Subcutaneous preadipocyte (primary cell): ENCODE data around the gene KLHL41. TPM values are rescaled to one million over a fixed set of nuclear protein-coding genes. Genes with fewer than 3 reads are reported as not detected.

Experiments
- total RNA-seq: library from RNA; depleted of rRNA; stranded (reverse); fragments of >200 nt; gene quantifications from 2 replicates; pipeline ENCODE4 v1.2.3, GENCODE V29; 2012

Gene KLHL41
- total RNA-seq: 0.20 and 0.37 TPM in 2 replicates

DNA sequence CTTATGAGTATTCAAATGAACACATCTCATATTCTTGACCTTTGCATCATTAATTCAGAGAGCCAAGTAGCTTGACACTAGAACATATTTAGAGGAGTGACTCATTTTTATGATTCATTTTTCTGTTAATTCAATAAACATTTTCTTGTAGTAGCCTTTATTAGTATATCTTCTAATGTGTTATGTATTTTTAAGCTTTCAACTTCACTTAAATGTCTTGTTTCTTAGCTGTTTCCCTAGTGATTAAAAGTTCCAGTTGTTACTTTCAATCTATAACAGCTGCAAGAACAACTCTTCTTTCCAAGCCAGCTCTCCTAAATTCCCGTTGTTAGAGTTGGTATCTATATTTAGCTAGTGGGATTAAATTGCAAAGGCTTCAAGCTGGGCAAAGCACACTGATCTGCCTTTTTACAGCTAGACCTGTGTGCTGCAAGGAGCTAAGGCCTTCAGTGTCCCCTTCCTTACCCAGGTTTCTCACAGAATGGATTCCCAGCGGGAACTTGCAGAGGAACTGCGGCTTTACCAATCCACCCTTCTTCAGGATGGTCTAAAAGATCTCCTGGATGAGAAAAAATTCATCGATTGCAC is at the start of gene KLHL41:
Gene KLHL41 (plus strand): TSS at position 405 of the 588 bp plus-strand sequence. CDS start 77 bp downstream, at position 482.

DNA sequence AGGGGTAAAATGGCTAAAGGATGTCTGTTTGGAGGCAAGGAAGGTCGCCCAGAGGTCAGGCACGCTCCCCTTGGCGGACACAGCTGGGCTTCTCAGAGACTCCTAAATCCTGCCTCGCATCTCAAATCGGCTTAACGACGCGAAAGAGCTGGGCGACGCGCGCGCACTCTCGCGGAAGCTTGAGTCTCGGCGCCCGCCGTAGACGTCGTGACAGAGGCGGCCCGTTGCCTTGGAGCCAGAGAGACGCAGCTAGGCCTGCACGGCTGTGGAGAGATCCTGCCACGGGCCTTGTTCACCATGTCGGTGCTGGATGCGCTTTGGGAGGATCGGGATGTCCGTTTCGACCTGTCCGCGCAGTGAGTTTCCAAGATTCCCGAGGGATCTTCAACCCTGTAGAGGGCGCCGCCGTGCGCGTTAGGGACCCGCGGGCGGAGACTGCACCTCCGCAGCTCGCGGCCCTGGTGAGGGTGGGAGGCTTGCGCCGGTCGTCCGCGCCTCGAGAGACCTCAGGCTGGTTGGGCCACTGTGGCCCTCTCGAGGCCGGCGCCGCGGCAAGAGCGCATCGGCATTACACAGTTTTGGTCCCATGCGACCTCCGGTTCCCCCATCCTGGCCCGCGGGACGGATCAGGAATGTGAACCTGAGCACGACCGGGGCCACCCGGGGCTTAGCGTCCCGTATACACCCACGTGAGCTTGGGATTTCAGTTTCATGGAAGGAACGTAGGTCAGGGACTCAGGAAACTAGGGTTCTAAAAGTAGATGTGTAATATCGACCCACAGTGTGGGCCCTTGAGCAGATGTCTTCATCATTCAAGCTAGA is 30.0 kb upstream of the KLHL41 start, which contains the start of gene BBS5:
Gene BBS5 (plus strand): TSS at position 238 of the 822 bp plus-strand sequence. CDS start 60 bp downstream, at position 298.

DNA sequence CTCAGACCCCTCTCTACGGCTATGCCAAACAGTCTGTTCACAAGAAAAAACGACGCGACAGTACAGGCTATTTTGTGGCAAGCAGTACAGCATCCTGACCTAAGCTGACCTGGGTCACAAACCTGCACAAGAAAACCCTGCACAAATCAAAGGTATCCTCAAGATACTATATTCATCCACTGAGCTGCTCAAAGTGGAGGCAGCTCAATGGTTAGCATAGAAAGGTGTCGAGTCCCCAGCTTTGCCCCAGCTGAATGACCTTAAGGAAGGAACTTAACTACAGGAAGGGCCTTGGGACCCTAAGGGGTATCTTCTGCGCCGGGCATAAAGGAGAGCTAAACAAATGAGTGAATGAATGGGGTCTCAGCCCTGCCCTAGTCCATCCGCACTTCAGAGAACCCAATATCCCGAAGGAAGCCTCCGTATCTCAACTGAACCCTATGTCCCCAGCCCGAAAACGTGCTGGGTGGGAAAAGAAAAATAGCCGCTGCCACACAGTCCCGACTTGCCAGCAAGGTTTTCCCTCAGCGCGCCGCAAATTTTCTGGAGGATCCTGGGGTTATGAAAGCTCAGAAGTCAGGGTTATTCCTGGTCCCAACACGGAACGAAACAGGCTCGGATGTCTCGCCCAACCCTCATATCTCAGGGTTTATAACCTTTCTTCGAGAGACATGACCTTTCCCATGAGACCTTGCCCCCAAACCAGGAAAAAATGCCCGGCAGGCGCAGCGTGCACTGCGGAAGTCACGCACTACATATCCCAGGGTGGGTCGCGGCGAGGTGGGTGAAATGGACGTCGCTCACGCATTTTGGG is 63.9 kb downstream of the KLHL41 start, which contains the start of gene FASTKD1:
Gene FASTKD1 (minus strand): TSS at position 706 of the 814 bp plus-strand sequence. CDS start 1,836 bp downstream, outside the sequence.

Other genes starting within 250 kb of the KLHL41 start
- gene LRP2, start 147.2 kb upstream of the KLHL41 start, total RNA-seq: not detected in 2 replicates
- gene BBS5, start 30.2 kb upstream of the KLHL41 start, total RNA-seq: 5.1 and 5.3 TPM in 2 replicates
- gene FASTKD1, start 64.2 kb downstream of the KLHL41 start, total RNA-seq: 18.0 and 21.7 TPM in 2 replicates
- 21.1 and 21.7 TPM in 2 replicates for gene PPIG, start 74.6 kb downstream of the KLHL41 start, total RNA-seq
- gene CFAP210, start 184.7 kb downstream of the KLHL41 start, total RNA-seq: not detected in 2 replicates
- 2.0 and 2.2 TPM in 2 replicates for gene PHOSPHO2, start 184.8 kb downstream of the KLHL41 start, total RNA-seq
- gene KLHL23, start 224.1 kb downstream of the KLHL41 start, total RNA-seq: 0.37 and 2.2 TPM in 2 replicates